ENCODE results near the gene ZRANB3. TPM values are rescaled to one million over a fixed set of nuclear protein-coding genes. Genes with fewer than 3 reads are reported as not detected.

ZRANB3 gene
- total RNA-seq, 1 donor from 2014 or later, result 8.5 TPM

DNA sequence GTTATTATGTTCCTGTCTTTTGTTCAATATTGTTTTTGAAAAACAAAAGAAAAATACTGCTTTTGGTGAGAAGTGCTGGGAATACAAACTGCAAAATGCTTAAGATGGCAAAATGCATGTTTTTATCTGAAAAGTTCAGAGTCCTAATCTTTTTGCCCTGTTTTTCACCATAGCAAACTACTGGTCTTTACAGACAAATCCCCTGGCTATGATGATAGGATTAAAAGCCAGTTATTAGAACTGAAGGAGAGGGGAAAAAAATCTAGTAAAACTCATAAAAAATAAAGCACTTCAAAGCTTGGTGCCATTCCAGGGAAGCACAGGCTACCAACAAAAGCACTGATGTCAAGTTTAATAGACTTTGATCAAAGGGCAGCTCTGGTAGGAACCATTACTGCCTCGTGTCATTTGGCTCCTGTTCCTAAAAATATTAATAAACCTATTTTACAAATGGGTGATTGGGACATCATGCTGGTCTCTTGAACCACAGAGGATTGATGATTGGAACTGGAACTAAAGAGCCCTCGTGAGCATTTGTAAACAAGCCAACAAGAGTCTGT lies 284.2 kb downstream of the ZRANB3 start:
- DNase-seq (ENCODE audit: low read depth), result no peak
- no peaks in the 10 kb centered on the region for H3K36me3 ChIP-seq (ENCODE audit: control insufficient read depth, insufficient read depth, low read length)
- TF ChIP-seq, protein P1, sequence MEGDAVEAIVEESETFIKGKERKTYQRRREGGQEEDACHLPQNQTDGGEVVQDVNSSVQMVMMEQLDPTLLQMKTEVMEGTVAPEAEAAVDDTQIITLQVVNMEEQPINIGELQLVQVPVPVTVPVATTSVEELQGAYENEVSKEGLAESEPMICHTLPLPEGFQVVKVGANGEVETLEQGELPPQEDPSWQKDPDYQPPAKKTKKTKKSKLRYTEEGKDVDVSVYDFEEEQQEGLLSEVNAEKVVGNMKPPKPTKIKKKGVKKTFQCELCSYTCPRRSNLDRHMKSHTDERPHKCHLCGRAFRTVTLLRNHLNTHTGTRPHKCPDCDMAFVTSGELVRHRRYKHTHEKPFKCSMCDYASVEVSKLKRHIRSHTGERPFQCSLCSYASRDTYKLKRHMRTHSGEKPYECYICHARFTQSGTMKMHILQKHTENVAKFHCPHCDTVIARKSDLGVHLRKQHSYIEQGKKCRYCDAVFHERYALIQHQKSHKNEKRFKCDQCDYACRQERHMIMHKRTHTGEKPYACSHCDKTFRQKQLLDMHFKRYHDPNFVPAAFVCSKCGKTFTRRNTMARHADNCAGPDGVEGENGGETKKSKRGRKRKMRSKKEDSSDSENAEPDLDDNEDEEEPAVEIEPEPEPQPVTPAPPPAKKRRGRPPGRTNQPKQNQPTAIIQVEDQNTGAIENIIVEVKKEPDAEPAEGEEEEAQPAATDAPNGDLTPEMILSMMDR (IDR thresholded peaks at IDR 0.05; ENCODE audit: insufficient read depth, low read length, poor library complexity, severe bottlenecking), result no peak
- no peak overlapping the region for H3K4me3 ChIP-seq (ENCODE audit: low read depth, low read length)
- H3K27me3 ChIP-seq (ENCODE audit: control insufficient read depth, insufficient read depth, low read length), result no peaks in the 10 kb centered on the region

- peak; percentile 38 for DNase-seq (ENCODE audit: low read depth)
- Histone ChIP-seq H3K36me3 (ENCODE audit: control insufficient read depth, insufficient read depth, low read length) (no peaks in the 10 kb centered on the region), H3K4me3 (ENCODE audit: low read depth, low read length) (no peak overlapping the region), H3K27me3 (ENCODE audit: control insufficient read depth, insufficient read depth, low read length) (no peaks in the 10 kb centered on the region)
- TF ChIP-seq, protein P1 (IDR thresholded peaks at IDR 0.05; ENCODE audit: insufficient read depth, low read length, poor library complexity, severe bottlenecking), result no peak
Measured at GRCh38 chr2:135245071-135245470, 285.9 kb downstream of the ZRANB3 start.

DNA sequence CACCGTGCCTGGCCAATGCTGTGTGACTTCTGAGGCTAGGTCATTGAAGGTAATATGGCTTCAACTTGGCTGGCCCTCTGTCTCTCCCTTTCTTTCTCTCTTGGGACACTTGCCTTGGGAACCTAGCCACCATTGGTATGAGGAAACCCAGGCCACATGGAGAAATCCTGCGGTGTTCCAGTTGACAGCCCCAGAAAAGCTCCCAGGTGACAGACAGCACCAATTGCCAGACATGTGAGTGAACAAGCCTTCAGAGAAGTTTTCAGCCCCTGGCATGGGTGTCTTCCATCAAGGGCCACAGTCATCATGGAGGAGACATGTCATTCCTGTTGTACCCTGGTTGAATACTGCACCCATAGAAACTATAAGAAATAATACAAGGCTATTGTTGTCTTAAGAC lies 292.4 kb downstream of the ZRANB3 start:
- TF ChIP-seq, protein P1 (IDR thresholded peaks at IDR 0.05; ENCODE audit: insufficient read depth, low read length, poor library complexity, severe bottlenecking), result no peak
- Histone ChIP-seq H3K4me3 (ENCODE audit: low read depth, low read length) (no peak overlapping the region), H3K36me3 (ENCODE audit: control insufficient read depth, insufficient read depth, low read length) (no peaks in the 10 kb centered on the region), H3K27me3 (ENCODE audit: control insufficient read depth, insufficient read depth, low read length) (no peaks in the 10 kb centered on the region)
- no peak for DNase-seq (ENCODE audit: low read depth)

DNA sequence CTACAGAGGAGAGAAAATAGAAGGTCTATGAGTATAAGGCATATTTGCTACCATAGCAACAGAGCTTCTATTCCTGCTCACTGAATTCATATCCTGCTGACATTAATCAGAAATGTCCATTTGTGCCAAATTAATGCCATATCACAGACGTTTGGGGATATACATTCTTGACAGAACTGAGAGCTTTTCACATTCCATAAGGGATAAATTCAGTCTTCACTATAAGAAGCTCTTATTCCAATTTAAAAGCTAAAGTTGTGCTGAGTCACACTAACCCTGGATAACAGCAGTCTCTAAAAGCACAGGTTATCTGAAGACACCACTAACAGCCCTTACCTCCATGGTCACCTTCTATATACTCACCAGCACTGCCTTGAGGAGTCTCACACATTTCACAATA lies 300.9 kb downstream of the ZRANB3 start:
- no peak overlapping the region for H3K4me3 ChIP-seq (ENCODE audit: low read depth, low read length)
- DNase-seq (ENCODE audit: low read depth), result no peak
- TF ChIP-seq, protein P1 (IDR thresholded peaks at IDR 0.05; ENCODE audit: insufficient read depth, low read length, poor library complexity, severe bottlenecking), result no peak
- no peaks in the 10 kb centered on the region for H3K27me3 ChIP-seq (ENCODE audit: control insufficient read depth, insufficient read depth, low read length)
- no peaks in the 10 kb centered on the region for H3K36me3 ChIP-seq (ENCODE audit: control insufficient read depth, insufficient read depth, low read length)

DNA sequence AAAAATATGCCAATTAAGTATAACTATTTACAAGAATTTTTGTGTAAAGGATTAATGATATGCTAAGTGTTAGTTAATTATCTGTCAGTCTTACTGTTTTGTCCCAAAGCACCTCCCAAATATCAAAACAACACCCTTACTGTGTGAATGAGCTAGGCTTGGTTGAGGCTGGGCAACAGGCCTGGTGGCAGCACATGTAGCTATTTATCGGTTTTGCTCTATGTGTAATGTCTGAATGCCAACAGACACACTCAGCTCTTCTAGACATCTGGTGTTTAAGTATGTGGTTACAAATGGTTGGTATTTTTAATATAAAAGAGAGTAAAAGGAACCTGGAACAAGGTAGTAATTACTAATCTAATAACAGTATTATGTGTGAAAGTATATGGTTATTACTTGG lies 303.6 kb downstream of the ZRANB3 start:
- no peak overlapping the region for H3K4me3 ChIP-seq (ENCODE audit: low read depth, low read length)
- TF ChIP-seq, protein P1 (IDR thresholded peaks at IDR 0.05; ENCODE audit: insufficient read depth, low read length, poor library complexity, severe bottlenecking), result no peak
- no peaks in the 10 kb centered on the region for H3K27me3 ChIP-seq (ENCODE audit: control insufficient read depth, insufficient read depth, low read length)
- no peaks in the 10 kb centered on the region for H3K36me3 ChIP-seq (ENCODE audit: control insufficient read depth, insufficient read depth, low read length)
- no peak for DNase-seq (ENCODE audit: low read depth)

GRCh38 chr2:135226961-135227360 lies 304.1 kb downstream of the ZRANB3 start:
- no peak for DNase-seq (ENCODE audit: low read depth)
- TF ChIP-seq, protein P1 (IDR thresholded peaks at IDR 0.05; ENCODE audit: insufficient read depth, low read length, poor library complexity, severe bottlenecking), result no peak
- Histone ChIP-seq H3K4me3 (ENCODE audit: low read depth, low read length) (no peak overlapping the region), H3K36me3 (ENCODE audit: control insufficient read depth, insufficient read depth, low read length) (no peaks in the 10 kb centered on the region), H3K27me3 (ENCODE audit: control insufficient read depth, insufficient read depth, low read length) (no peaks in the 10 kb centered on the region)
